ENCODE results near the gene ZCCHC9. TPM values are rescaled to one million over a fixed set of nuclear protein-coding genes. Genes with fewer than 3 reads are reported as not detected.

Gene ZCCHC9, protein sequence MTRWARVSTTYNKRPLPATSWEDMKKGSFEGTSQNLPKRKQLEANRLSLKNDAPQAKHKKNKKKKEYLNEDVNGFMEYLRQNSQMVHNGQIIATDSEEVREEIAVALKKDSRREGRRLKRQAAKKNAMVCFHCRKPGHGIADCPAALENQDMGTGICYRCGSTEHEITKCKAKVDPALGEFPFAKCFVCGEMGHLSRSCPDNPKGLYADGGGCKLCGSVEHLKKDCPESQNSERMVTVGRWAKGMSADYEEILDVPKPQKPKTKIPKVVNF
- total RNA-seq (2014; rRNA removed; shearing (Covaris generic)), result 19.2 and 29.1 TPM in 2 replicates
- total RNA-seq (2022), result 27.4 and 29.1 TPM in 2 replicates
- percentile 74 among the genes with signal in this experiment for Bru-seq, nascent RNA
- BruChase-seq, experiment 1, labeled RNA remaining after a 6-hour chase, result percentile 67 among the genes with signal in this experiment
- BruChase-seq, experiment 2, labeled RNA remaining after a 2-hour chase, result percentile 75 among the genes with signal in this experiment
- long read RNA-seq, transcript ZCCHC9-203 (6 exons, 1,555 nt), result major isoform, 14 of 28 reads
- long read RNA-seq, partial matches to known transcripts, result 0 of 28 reads
- long read RNA-seq, other reads (novel, unspliced or antisense), result 7 of 28 reads

DNA sequence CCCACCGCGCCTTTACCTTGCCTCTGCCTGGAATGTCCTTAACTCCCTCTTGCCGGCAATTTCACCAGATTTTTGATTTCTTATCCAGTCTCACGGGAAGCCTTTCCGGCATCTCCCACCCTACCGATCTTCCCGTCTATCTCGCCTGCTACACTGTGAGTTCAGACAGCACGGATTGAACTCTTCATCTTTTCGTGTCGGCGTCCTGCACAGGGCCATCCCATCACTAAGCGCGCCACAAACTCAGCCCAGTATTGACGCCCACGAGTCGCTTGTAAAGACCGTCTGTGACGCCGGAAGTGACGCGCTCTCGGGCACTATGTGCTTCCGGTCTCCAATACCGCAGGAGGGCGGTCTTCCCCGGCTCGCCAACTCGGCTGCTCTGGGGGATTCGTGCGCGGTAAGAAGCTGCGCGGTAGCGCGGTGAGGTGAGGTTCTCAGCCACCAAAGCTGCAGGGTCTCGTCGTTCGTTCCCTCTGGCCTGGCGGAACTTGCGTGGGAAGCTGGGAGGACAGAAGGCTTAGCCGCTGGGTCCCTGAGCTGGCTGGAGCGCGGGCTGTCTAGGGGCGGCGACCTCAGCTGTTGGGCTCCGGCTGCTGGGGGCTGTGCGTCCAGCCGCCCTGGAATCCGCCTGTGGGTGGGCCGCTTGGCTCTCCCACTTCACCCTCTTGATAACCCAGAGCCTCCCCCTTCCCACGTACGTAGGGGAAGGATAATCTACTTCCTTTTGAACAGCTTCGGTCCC lies at the start of gene ZCCHC9:
TSS of gene ZCCHC9 (plus strand) at position 317 of the 745 bp plus-strand sequence. CDS start 3,171 bp downstream, outside the sequence.
- Histone ChIP-seq H3K79me2 (ENCODE audit: insufficient read depth, low read depth, low read length) (peaks cover 12% of the 10 kb centered on the region; the same call in 1 of the 2 replicates), H3K4me1 (ENCODE audit: insufficient read depth, low read length, poor library complexity, severe bottlenecking) (peaks cover 22% of the 10 kb centered on the region), H3K9me2 (ENCODE audit: insufficient read depth, low read length) (no peaks in the 10 kb centered on the region), H2AFZ (ENCODE audit: low read length) (peak within 1 kb of the TSS; percentile 91), H3K4me3 (ENCODE audit: low read depth, low read length, poor library complexity, severe bottlenecking) (peak within 1 kb of the TSS; percentile 77), H4K20me1 (ENCODE audit: insufficient read depth, low read length) (no peaks in the 10 kb centered on the region), H3K36me3 (ENCODE audit: insufficient read depth, low read length) (peaks cover 3% of the 10 kb centered on the region; the same call in 1 of the 2 replicates), H3K9me3 (ENCODE audit: low read length) (no peaks in the 10 kb centered on the region), H3K27ac (ENCODE audit: low read depth, low read length, poor library complexity, severe bottlenecking) (peak within 1 kb of the TSS; percentile 45), H3K4me2 (ENCODE audit: low read length) (peak within 1 kb of the TSS; percentile 84)
- TF ChIP-seq, protein P1, sequence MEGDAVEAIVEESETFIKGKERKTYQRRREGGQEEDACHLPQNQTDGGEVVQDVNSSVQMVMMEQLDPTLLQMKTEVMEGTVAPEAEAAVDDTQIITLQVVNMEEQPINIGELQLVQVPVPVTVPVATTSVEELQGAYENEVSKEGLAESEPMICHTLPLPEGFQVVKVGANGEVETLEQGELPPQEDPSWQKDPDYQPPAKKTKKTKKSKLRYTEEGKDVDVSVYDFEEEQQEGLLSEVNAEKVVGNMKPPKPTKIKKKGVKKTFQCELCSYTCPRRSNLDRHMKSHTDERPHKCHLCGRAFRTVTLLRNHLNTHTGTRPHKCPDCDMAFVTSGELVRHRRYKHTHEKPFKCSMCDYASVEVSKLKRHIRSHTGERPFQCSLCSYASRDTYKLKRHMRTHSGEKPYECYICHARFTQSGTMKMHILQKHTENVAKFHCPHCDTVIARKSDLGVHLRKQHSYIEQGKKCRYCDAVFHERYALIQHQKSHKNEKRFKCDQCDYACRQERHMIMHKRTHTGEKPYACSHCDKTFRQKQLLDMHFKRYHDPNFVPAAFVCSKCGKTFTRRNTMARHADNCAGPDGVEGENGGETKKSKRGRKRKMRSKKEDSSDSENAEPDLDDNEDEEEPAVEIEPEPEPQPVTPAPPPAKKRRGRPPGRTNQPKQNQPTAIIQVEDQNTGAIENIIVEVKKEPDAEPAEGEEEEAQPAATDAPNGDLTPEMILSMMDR (conservative IDR thresholded peaks at IDR 0.05; ENCODE audit: low read length), result 0 out of 2 replicates have a peak, but pooled peaks have one; percentile 24
- no peak for TF ChIP-seq EZH2phosphoT487 (IDR thresholded peaks at IDR 0.05; ENCODE audit: borderline replicate concordance, low read depth, low read length)
- intact Hi-C loops (cut with micrococcal nuclease; ENCODE audit: unreplicated experiment), result loop anchor here (5.0 kb wide), 1 partner anchor 551 kb away; no protein-coding TSS in a partner anchor
- ChIA-PET CTCF (ENCODE audit: unreplicated experiment) (interaction anchor here (0.5 kb wide), 1 partner anchor 60 kb away, joined by 3 read pairs; no protein-coding TSS in a partner anchor), POLR2A (interaction anchor here (0.5 to 2.7 kb wide), 9 partner anchors 8 to 976 kb away, joined by 3 to 14 read pairs (median 3); no protein-coding TSS in a partner anchor)
- TSS peak; percentile 65 for BruUV-seq (replicated peaks)
- DNase-seq (ENCODE audit: low spot score), result peak; percentile 96

DNA sequence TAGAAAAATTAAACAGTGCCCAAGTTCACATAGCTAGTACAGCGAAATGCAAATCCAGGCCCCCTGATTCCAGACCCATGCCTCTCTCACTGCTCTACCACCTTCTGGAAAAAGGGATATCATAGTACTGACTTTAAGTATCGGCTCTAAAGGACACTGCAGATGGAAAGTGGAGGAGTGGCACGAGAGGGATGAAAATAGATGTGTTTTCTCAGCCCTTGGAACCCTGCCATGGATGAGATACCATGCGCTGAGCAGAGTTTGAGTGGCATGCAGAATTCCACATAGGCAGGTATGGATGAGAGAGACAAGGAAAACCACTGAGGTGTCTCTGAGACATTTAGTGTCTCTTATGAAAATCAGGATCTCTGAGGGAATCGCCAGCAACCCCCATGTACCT lies 49.5 kb upstream of the ZCCHC9 start:
- H3K9me2 ChIP-seq (ENCODE audit: insufficient read depth, low read length), result no peaks in the 10 kb centered on the region
- POLR2A ChIA-PET, result no interaction called here
- H3K9me3 ChIP-seq (ENCODE audit: low read length), result no peaks in the 10 kb centered on the region
- no peaks in the 10 kb centered on the region for H4K20me1 ChIP-seq (ENCODE audit: insufficient read depth, low read length)
- H3K4me2 ChIP-seq (ENCODE audit: low read length), result no peak overlapping the region
- CTCF ChIA-PET (ENCODE audit: unreplicated experiment), result no interaction called here
- H3K27ac ChIP-seq (ENCODE audit: low read depth, low read length, poor library complexity, severe bottlenecking), result no peak overlapping the region
- no peaks in the 10 kb centered on the region for H3K79me2 ChIP-seq (ENCODE audit: insufficient read depth, low read depth, low read length)
- H3K4me1 ChIP-seq (ENCODE audit: insufficient read depth, low read length, poor library complexity, severe bottlenecking), result no peaks in the 10 kb centered on the region
- peaks cover 6% of the 10 kb centered on the region; the same call in 1 of the 2 replicates for H3K36me3 ChIP-seq (ENCODE audit: insufficient read depth, low read length)
- DNase-seq (ENCODE audit: low spot score), result no peak
- no TSS peak for BruUV-seq (replicated peaks)
- TF ChIP-seq, protein P1 (conservative IDR thresholded peaks at IDR 0.05; ENCODE audit: low read length), result no peak
- TF ChIP-seq EZH2phosphoT487 (IDR thresholded peaks at IDR 0.05; ENCODE audit: borderline replicate concordance, low read depth, low read length), result no peak
- H3K4me3 ChIP-seq (ENCODE audit: low read depth, low read length, poor library complexity, severe bottlenecking), result no peak overlapping the region
- intact Hi-C loops (cut with micrococcal nuclease; ENCODE audit: unreplicated experiment), result no loop called here
- H2AFZ ChIP-seq (ENCODE audit: low read length), result no peak overlapping the region
